Body of pancreas (tissue), 4 donors: Measurements from ENCODE around the gene SCEL.

Source experiments
- POLR2A ChIP-seq, 3 donors: fragments of 450-650 bp; IDR thresholded peaks; one replicate each; pipeline ENCODE4 v1.6.1; 2016; ENCODE audit warnings: antibody characterized with exemption in 3 of 3, mild to moderate bottlenecking in 2 of 3
- TF ChIP-seq, protein P1 (sequence below), 7 experiments: fragments of 450-650 bp in 4 of 7; fragments of 200-600 bp in 3 of 7; sonication (generic) in 3 of 7; IDR thresholded peaks; one replicate each; pipeline ENCODE4 v1.5.1; 2016 to 2019; ENCODE audit warnings: antibody characterized with exemption in 7 of 7

DNA sequence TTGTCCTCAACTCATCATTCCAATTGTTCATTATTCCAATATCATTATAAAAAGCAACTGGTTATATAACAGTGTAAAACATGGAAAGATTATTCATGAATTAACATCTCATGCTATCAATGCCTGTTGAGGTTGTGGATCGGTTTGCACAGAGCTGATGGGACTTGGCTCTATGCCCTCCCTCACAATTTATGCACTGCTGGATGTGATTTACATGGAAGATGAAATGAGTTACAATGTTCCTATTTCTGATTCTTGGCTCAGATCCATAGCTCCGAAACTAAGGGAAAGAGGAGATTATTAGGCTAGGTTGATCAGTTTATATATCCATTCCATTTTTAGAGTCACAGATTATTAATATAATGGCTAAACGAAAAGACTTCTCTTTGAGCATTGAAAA, 38.6 kb downstream of the SCEL start:
- TF ChIP-seq, protein P1, sequence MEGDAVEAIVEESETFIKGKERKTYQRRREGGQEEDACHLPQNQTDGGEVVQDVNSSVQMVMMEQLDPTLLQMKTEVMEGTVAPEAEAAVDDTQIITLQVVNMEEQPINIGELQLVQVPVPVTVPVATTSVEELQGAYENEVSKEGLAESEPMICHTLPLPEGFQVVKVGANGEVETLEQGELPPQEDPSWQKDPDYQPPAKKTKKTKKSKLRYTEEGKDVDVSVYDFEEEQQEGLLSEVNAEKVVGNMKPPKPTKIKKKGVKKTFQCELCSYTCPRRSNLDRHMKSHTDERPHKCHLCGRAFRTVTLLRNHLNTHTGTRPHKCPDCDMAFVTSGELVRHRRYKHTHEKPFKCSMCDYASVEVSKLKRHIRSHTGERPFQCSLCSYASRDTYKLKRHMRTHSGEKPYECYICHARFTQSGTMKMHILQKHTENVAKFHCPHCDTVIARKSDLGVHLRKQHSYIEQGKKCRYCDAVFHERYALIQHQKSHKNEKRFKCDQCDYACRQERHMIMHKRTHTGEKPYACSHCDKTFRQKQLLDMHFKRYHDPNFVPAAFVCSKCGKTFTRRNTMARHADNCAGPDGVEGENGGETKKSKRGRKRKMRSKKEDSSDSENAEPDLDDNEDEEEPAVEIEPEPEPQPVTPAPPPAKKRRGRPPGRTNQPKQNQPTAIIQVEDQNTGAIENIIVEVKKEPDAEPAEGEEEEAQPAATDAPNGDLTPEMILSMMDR (IDR thresholded peaks at IDR 0.05), result no peak
- no peak for TF ChIP-seq POLR2A (IDR thresholded peaks at IDR 0.05)
